ENCODE measurements around the gene NAA30.
"Not testable (repeated sequence)": the region's sequence is repeated elsewhere in the genome, so short reads cannot be mapped to it uniquely, and the experiment has no call there.

NAA30 gene

DNA sequence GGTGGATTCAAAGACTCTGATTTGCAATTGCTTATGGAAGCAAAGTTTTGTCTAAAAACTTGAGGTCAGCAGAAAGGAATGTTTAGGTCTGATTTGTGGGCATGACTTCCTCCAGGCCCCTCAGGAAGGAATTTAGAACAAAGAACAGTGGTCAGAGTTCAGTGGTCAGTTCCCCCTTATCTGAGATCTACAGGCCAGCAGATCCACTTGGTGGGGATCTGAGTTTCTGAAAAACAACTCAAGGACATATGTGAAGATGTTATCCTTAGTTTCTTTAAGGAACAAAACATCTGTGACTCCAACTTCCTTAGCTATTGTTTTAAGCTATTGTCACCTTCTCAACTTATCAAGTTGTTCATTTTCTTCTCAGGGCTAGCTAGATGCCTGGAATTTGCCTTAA lies 28.0 kb upstream of the NAA30 start:
- no peak for DNase-seq (ENCODE audit: low spot score)
- H3K4me3 ChIP-seq: no peak overlapping the region
- TF ChIP-seq, protein P1, sequence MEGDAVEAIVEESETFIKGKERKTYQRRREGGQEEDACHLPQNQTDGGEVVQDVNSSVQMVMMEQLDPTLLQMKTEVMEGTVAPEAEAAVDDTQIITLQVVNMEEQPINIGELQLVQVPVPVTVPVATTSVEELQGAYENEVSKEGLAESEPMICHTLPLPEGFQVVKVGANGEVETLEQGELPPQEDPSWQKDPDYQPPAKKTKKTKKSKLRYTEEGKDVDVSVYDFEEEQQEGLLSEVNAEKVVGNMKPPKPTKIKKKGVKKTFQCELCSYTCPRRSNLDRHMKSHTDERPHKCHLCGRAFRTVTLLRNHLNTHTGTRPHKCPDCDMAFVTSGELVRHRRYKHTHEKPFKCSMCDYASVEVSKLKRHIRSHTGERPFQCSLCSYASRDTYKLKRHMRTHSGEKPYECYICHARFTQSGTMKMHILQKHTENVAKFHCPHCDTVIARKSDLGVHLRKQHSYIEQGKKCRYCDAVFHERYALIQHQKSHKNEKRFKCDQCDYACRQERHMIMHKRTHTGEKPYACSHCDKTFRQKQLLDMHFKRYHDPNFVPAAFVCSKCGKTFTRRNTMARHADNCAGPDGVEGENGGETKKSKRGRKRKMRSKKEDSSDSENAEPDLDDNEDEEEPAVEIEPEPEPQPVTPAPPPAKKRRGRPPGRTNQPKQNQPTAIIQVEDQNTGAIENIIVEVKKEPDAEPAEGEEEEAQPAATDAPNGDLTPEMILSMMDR (IDR thresholded peaks at IDR 0.05): no peak
- no peak overlapping the region for H3K27ac ChIP-seq

DNA sequence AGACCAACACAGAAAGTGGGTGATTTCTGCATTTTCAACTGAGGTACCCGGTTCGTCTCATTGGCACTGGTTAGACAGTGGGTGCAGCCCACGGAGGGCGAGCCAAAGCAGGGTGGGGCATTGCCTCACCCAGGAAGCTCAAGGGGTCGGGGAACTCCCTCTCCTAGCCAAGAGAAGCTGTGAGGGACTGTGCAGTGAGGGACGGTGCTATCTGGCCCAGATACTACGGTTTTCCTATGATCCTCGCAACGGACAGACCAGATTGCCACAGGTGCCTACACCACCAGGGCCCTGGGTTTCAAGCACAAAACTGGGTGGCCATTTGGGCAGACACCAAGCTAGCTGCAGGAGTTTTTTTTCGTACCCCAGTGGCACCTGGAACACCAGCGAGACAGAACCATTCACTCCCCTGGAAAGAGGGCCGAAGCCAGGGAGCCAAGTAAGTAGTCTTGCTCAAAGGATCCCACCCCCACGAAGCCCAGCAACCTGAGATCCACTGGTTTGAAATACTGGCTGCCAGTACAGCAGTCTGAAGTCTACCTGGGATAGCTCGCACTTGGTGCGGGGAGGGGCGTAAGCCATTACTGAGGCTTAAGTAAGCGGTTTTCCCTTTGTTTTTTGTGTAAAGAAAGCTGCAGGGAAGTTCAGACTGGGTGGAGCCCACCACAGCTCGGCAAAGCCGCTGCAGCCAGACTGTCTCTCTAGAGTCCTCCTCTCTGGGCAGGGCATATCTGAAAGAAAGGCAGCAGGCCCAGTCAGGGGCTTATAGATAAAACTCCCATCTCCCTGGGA lies 25.5 kb upstream of the NAA30 start:
- TF ChIP-seq, protein P1 (IDR thresholded peaks at IDR 0.05): no peak
- H3K27ac ChIP-seq: no peak overlapping the region
- no peak for DNase-seq (ENCODE audit: low spot score)

DNA sequence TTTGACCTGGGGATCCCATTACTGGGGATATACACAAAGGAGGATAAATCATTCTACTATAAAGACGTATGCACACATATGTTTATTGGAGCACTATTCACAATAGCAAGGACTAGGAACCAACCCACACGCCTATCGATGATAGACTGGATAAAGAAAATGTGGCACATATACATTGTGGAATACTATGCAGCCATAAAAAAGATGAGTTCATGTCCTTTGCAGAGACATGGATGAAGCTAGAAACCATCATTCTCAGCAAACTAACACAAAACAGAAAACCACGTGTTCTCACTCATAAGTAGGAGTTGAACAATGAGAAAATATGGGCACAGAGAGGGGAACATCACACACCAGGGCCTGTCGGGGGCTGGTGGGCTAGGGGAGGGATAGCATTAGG lies 20.2 kb upstream of the NAA30 start:
- H3K4me3 ChIP-seq; DNase-seq (ENCODE audit: low spot score); H3K27ac ChIP-seq: not testable (repeated sequence)

More for the DNA sequence above, 25.5 kb upstream of the NAA30 start:
- H3K4me3 ChIP-seq: no peak overlapping the region

DNA sequence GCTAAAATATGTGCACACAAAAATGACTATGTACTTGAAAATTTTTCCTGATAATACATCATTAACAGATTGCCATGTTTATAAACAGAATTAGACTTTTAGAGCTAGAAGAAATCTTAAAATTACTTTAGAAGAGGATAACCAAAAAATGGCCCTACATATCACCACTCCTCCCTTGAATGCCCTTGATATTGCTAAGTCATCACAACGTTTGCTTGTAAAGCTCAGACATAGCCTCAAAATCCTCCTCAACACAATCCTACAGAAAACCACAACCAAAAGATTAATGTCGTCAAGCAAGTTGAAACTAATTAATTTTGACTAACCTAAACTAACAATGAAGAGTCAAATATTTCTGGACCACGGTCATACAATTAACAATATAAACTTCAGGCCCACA lies 19.4 kb upstream of the NAA30 start:
- H3K4me3 ChIP-seq: no peak overlapping the region

DNA sequence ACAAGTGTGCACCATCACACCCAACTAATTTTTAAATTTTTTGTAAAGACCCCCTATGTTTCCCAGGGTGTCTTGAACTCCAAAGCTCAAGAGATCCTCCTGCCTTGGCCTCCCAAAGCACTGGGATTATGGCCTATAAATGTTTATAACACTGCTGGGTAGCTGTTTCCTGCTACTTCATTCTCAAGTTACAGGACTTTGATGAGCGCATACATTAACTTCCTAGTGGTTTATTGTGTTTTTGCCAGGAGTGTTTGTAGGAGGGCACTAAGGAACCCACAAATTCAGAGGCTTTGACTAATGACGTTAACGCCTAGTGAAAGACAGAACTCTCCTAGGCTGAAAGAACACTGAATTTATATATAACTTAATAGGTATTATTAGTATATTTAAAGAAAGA lies 15.2 kb upstream of the NAA30 start:
- no peak overlapping the region for H3K4me3 ChIP-seq
- DNase-seq (ENCODE audit: low spot score): no peak
- H3K27ac ChIP-seq: no peak overlapping the region
- TF ChIP-seq, protein P1 (IDR thresholded peaks at IDR 0.05): no peak

More for the DNA sequence above, 19.4 kb upstream of the NAA30 start:
- DNase-seq (ENCODE audit: low spot score): no peak
- TF ChIP-seq, protein P1 (IDR thresholded peaks at IDR 0.05): no peak
- H3K27ac ChIP-seq: no peak overlapping the region

DNA sequence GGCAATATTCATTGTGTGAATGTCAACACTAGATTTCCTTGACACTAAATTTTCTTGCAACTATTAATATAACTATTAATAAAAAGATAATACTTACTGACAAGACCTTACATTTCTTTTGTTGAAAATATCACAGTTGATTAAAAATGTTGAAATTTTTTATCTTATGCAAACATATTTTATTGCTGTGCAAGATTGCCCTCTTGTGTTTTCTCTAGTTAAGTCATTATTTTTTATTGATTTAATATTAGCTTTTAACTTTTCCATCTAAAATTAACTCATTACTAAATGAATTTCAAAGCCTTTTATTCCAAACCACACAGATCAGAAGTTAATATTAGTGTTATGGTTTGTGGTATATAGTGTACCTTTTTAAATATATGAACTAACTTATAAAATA lies 11.7 kb upstream of the NAA30 start:
- Histone ChIP-seq H3K4me3 (no peak overlapping the region), H3K27ac (no peak overlapping the region)
- TF ChIP-seq, protein P1 (IDR thresholded peaks at IDR 0.05): no peak
- DNase-seq (ENCODE audit: low spot score): no peak

DNA sequence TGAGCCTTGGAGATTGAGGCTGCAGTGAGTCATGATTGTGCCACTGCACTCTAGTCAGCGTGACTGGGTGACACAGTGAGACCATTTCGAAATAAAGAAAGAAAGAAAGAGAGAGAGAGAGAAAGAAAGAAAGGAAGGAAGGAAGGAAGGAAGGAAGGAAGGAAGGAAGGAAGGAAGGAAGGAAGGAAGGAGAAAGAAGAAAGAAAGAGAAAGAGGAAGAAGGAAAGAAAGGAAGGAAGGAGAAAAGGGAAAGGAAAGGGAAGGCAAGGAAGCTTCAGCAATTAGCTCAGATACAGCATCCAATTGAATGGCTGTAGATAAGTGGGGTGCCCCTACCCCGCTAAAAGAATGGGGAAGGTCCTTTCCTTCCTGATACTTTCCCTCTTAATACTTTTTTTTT lies 9.5 kb upstream of the NAA30 start:
- H3K27ac ChIP-seq: no peak overlapping the region
- no peak for DNase-seq (ENCODE audit: low spot score)
- H3K4me3 ChIP-seq: no peak overlapping the region
- TF ChIP-seq, protein P1 (IDR thresholded peaks at IDR 0.05): no peak
